ENCODE data around the gene ZNF136. TPM values are rescaled to one million over a fixed set of nuclear protein-coding genes. Genes with fewer than 3 reads are reported as not detected.
A peak's percentile ranks its signal among the peaks of the same experiment; 100 is the strongest.

Gene ZNF136
- total and polyA plus RNA-seq, 2 of the 13 experiments (the other 11 are each of a cell fraction or from before 2014, with no cell fraction given), result 2.5 to 10.2 TPM

DNA sequence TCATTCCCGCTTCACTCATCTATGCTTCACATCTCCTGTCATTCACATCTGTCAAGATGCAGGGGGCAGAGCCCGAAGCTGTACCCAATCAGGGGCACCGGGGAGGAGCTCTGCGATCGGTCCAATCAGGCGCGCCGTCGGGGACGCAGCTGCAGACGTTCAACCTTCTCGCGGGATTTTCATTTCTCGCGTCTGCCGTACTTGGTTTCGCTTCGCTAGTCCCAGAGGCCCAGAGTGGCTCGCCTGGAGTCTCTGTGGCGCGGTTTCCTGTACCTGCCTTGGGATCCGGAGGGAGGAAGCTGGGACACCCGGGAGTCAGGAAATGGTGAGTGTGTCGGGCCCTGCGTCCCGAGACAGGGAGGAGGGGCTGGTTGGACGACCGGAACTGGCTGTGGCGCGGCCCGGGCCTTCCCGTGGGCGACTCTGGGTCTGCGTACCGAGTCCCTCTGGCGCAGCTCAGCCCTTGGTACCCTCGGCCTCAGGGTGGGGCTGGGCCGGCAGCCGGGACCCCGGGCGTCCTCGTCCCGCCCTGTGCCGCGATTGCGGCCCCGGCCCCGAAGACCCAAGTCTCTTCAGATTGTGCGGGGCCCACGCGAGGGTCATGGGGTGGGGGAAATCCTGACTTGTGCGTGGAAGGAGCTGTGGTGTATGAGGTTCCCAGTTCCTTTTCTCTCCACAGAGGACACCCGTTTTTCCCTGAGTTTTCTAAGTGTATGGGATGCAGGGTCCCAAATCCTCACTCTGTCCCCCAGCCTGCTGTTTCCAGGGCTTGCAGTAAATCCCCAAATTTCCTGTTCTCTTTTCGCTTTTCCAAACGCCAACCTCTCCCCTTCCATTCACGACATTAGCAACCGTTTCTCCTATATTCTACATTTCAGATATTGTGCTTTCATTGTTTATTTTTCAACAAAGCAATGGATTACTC is at the start of gene ZNF136 (continued):
- TF ChIP-seq, protein P1, sequence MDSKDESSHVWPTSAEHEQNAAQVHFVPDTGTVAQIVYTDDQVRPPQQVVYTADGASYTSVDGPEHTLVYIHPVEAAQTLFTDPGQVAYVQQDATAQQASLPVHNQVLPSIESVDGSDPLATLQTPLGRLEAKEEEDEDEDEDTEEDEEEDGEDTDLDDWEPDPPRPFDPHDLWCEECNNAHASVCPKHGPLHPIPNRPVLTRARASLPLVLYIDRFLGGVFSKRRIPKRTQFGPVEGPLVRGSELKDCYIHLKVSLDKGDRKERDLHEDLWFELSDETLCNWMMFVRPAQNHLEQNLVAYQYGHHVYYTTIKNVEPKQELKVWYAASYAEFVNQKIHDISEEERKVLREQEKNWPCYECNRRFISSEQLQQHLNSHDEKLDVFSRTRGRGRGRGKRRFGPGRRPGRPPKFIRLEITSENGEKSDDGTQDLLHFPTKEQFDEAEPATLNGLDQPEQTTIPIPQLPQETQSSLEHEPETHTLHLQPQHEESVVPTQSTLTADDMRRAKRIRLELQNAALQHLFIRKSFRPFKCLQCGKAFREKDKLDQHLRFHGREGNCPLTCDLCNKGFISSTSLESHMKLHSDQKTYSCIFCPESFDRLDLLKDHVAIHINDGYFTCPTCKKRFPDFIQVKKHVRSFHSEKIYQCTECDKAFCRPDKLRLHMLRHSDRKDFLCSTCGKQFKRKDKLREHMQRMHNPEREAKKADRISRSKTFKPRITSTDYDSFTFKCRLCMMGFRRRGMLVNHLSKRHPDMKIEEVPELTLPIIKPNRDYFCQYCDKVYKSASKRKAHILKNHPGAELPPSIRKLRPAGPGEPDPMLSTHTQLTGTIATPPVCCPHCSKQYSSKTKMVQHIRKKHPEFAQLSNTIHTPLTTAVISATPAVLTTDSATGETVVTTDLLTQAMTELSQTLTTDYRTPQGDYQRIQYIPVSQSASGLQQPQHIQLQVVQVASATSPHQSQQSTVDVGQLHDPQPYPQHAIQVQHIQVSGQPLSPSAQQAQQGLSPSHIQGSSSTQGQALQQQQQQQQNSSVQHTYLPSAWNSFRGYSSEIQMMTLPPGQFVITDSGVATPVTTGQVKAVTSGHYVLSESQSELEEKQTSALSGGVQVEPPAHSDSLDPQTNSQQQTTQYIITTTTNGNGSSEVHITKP (CRISPR knock-in tag; IDR thresholded peaks at IDR 0.05; ENCODE audit: low read depth), result no peak
- TF ChIP-seq, protein P2, sequence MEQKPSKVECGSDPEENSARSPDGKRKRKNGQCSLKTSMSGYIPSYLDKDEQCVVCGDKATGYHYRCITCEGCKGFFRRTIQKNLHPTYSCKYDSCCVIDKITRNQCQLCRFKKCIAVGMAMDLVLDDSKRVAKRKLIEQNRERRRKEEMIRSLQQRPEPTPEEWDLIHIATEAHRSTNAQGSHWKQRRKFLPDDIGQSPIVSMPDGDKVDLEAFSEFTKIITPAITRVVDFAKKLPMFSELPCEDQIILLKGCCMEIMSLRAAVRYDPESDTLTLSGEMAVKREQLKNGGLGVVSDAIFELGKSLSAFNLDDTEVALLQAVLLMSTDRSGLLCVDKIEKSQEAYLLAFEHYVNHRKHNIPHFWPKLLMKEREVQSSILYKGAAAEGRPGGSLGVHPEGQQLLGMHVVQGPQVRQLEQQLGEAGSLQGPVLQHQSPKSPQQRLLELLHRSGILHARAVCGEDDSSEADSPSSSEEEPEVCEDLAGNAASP (CRISPR knock-in tag; IDR thresholded peaks at IDR 0.05; ENCODE audit: borderline replicate concordance), result no peak
- TF ChIP-seq ZNF724P (CRISPR knock-in tag; IDR thresholded peaks at IDR 0.05; ENCODE audit: borderline replicate concordance) (no peak), ZFX (CRISPR knock-in tag; IDR thresholded peaks at IDR 0.05; ENCODE audit: low read depth) (peak; percentile 98), POLR2AphosphoS2 (IDR thresholded peaks at IDR 0.05; ENCODE audit: low read depth, low read length) (no peak), HIC2 (CRISPR knock-in tag; IDR thresholded peaks at IDR 0.05; ENCODE audit: low read depth) (no peak), GTF2F1 (IDR thresholded peaks at IDR 0.05; ENCODE audit: low read length) (no peak), WIZ (CRISPR knock-in tag; IDR thresholded peaks at IDR 0.05) (no peak), POLR2G (IDR thresholded peaks at IDR 0.05; ENCODE audit: low read depth, low read length) (peak; percentile 85), NFRKB (IDR thresholded peaks at IDR 0.05) (no peak), ERF (CRISPR knock-in tag; IDR thresholded peaks at IDR 0.05) (peak; percentile 80), ZNF792 (CRISPR knock-in tag; IDR thresholded peaks at IDR 0.05) (peak; percentile 35; the same call in 1 of the 2 replicates), ZNF407 (CRISPR knock-in tag; IDR thresholded peaks at IDR 0.05; ENCODE audit: not compliant biosample characterization) (peak; percentile 94)

All from HepG2 (cell line).